B cell (primary cell): ENCODE data around the gene ANTXR1. TPM values are rescaled to one million over a fixed set of nuclear protein-coding genes. Genes with fewer than 3 reads are reported as not detected.

ENCODE experiments used
- ATAC-seq: fragments of 200-7000 bp; cut with Tn5 transposase; one replicate; pipeline ENCODE4 v1.10.0; 2021; ENCODE audit warnings: low read depth, mild to moderate bottlenecking, moderate number of reproducible peaks, moderate library complexity
- CTCF ChIA-PET: fragments of 350-600 bp; sonication (Branson Sonifier 250); formaldehyde crosslinking; loops from one replicate; lab custom pipeline; 2021; ENCODE audit warnings: antibody characterized with exemption, inconsistent platforms; lab: Charles Lee
- POLR2A ChIA-PET: fragments of 350-600 bp; sonication (Branson Sonifier 250); formaldehyde crosslinking; loops from one replicate; lab custom pipeline; 2021; ENCODE audit warnings: antibody characterized with exemption; lab: Charles Lee
- DNase-seq: peaks from one replicate; pipeline ENCODE4 v3.0.0; 2013
- H2AFZ ChIP-seq: 2 replicates; pipeline ENCODE4 v1.6.1; 2012; ENCODE audit warnings: mild to moderate bottlenecking, low read depth, low read length; ENCODE audit not compliant: insufficient read depth, poor library complexity, severe bottlenecking
- H3K27ac ChIP-seq, 2 donors: 1 replicate in 1 of 2; 2 replicates in 1 of 2; pipeline ENCODE4 v1.5.1; 2012 to 2013; ENCODE audit warnings: low read length in 2 of 2, mild to moderate bottlenecking in 2 of 2, moderate library complexity in 1 of 2
- H3K27me3 ChIP-seq, 4 experiments: fragments of 200-600 bp in 1 of 4; sonication (generic) in 1 of 4; replicated peaks in 1 of 4; 1 replicate in 2 of 4; 2 replicates in 2 of 4; pipeline versions ENCODE4 v1.6.1 to v1.7.0; 2013 to 2016; ENCODE audit warnings: low read length in 3 of 4, mild to moderate bottlenecking in 2 of 4, mixed read lengths in 1 of 4, moderate library complexity in 1 of 4; ENCODE audit not compliant: insufficient read depth in 4 of 4, control insufficient read depth in 3 of 4; ENCODE audit errors: control extremely low read depth in 1 of 4
- H3K36me3 ChIP-seq, 2 experiments: replicated peaks in 1 of 2; 1 replicate in 1 of 2; 2 replicates in 1 of 2; pipeline versions ENCODE4 v1.6.1 to v1.7.1; 2013; ENCODE audit warnings: low read length in 1 of 2; ENCODE audit not compliant: insufficient read depth in 2 of 2, control insufficient read depth in 1 of 2; ENCODE audit errors: control extremely low read depth in 1 of 2, extremely low read depth in 1 of 2
- H3K4me1 ChIP-seq, 2 donors: fragments of 200-600 bp in 1 of 2; sonication (generic) in 1 of 2; 1 replicate in 1 of 2; 2 replicates in 1 of 2; pipeline versions ENCODE4 v1.5.1 to v1.6.1; 2013 to 2017; ENCODE audit warnings: low read length in 2 of 2; ENCODE audit not compliant: control insufficient read depth in 2 of 2, insufficient read depth in 2 of 2
- H3K4me2 ChIP-seq: replicated peaks from 2 replicates; pipeline ENCODE3; 2012; ENCODE audit warnings: mild to moderate bottlenecking, low read depth, low read length; ENCODE audit not compliant: poor library complexity, severe bottlenecking
- H3K4me3 ChIP-seq, 5 experiments: fragments of 200-600 bp in 1 of 5; sonication (generic) in 1 of 5; 1 replicate in 3 of 5; 2 replicates in 2 of 5; pipeline versions ENCODE4 v1.5.1 to v1.7.0; 2011 to 2016; ENCODE audit warnings: low read length in 4 of 5, mild to moderate bottlenecking in 4 of 5, low read depth in 2 of 5, control low read depth in 1 of 5, moderate library complexity in 1 of 5; ENCODE audit not compliant: insufficient read depth in 1 of 5; ENCODE audit errors: control extremely low read depth in 1 of 5, extremely low read depth in 1 of 5
- H3K79me2 ChIP-seq: fragments of 200-600 bp; sonication (generic); one replicate; pipeline ENCODE4 v1.6.0; 2016; ENCODE audit warnings: low read length; ENCODE audit not compliant: control insufficient read depth, insufficient read depth
- H3K9ac ChIP-seq: fragments of 200-600 bp; sonication (generic); 2 replicates; pipeline ENCODE4 v1.6.1; 2017; ENCODE audit warnings: mild to moderate bottlenecking, low read length, moderate library complexity
- H3K9me3 ChIP-seq, 3 donors: one replicate each; pipeline versions ENCODE4 v1.6.1 to v1.7.1; 2013; ENCODE audit warnings: low read length in 2 of 3; ENCODE audit not compliant: control insufficient read depth in 2 of 3, insufficient read depth in 1 of 3; ENCODE audit errors: control extremely low read depth in 1 of 3
- H4K20me1 ChIP-seq: 2 replicates; pipeline ENCODE4 v1.6.0; 2012; ENCODE audit warnings: mild to moderate bottlenecking, low read length; ENCODE audit not compliant: insufficient read depth, control insufficient read depth, poor library complexity, severe bottlenecking
- H3K27ac Mint-ChIP-seq: one replicate; pipeline ENCODE4 v1.8.0; 2021; ENCODE audit warnings: mixed read lengths
- H3K27me3 Mint-ChIP-seq: one replicate; pipeline ENCODE4 v1.8.0; 2021; ENCODE audit warnings: mixed read lengths
- H3K4me1 Mint-ChIP-seq: one replicate; pipeline ENCODE4 v1.8.0; 2021; ENCODE audit warnings: mixed read lengths
- H3K4me3 Mint-ChIP-seq: one replicate; pipeline ENCODE4 v1.8.0; 2021; ENCODE audit warnings: mixed read lengths
- H3K9me3 Mint-ChIP-seq: one replicate; pipeline ENCODE4 v1.8.0; 2022; ENCODE audit warnings: mixed read lengths; ENCODE audit not compliant: insufficient read depth
- CTCF ChIP-seq: fragments of 200-600 bp; IDR thresholded peaks from one replicate; pipeline ENCODE4 v1.8.0; 2022; ENCODE audit warnings: antibody characterized with exemption, mild to moderate bottlenecking
- EZH2 ChIP-seq: IDR thresholded peaks from 2 replicates; pipeline ENCODE4 v1.6.1; 2012; ENCODE audit warnings: borderline replicate concordance, low read depth, mild to moderate bottlenecking, moderate library complexity, low read length; ENCODE audit not compliant: insufficient read depth, poor library complexity, severe bottlenecking
- WGBS: methylation state at CpG from one replicate; pipeline ENCODE4 v1.1.5; 2013; ENCODE audit warnings: missing lambda C conversion rate; ENCODE audit not compliant: insufficient coverage; 5-methylcytosine and 5-hydroxymethylcytosine counted together
- intact Hi-C: fragments of 100-400 bp; cut with micrococcal nuclease; formaldehyde crosslinking; loops from one replicate; pipeline ENCODE4 v1.10.0; 2022
- polyA plus RNA-seq: library from polyadenylated mRNA; depleted of rRNA; stranded (reverse); fragments of >200 nt; gene quantifications from 2 replicates; pipeline ENCODE4 v1.2.3, GENCODE V29; 2012
- total RNA-seq, 2 donors: library from RNA; stranded (reverse); fragments of 120-200 nt in 1 of 2; gene quantifications; 1 replicate in 1 of 2; 2 replicates in 1 of 2; pipeline versions ENCODE4 v1.2.3 to v1.2.4, GENCODE V29; 2013 to 2022

ANTXR1 gene
- total and polyA plus RNA-seq, 2 donors (not counting 1 experiment from before 2014, with no cell fraction given): not detected

GRCh38 chr2:69169655-69170389 lies 156.8 kb downstream of the ANTXR1 start:
- ATAC-seq (no peak), DNase-seq (no peak)
- intact Hi-C loops: no loop called here
- no peaks in the 10 kb centered on the region for H4K20me1 ChIP-seq
- no peaks in the 10 kb centered on the region for H3K9me3 ChIP-seq
- no peaks in the 10 kb centered on the region for H3K4me1 ChIP-seq
- no peak overlapping the region for H2AFZ ChIP-seq
- ChIA-PET POLR2A (no interaction called here), CTCF (interaction anchor here (1.1 kb wide), 1 partner anchor 11 kb away, joined by 3 read pairs; no protein-coding TSS in a partner anchor)
- no peak overlapping the region for H3K4me2 ChIP-seq
- H3K9me3 Mint-ChIP-seq: no peaks in the 10 kb centered on the region
- H3K36me3 ChIP-seq: no peaks in the 10 kb centered on the region
- H3K27me3 Mint-ChIP-seq: peaks cover 40% of the 10 kb centered on the region
- no peak overlapping the region for H3K4me3 Mint-ChIP-seq
- no peak overlapping the region for H3K27ac ChIP-seq
- no peaks in the 10 kb centered on the region for H3K79me2 ChIP-seq
- H3K27ac Mint-ChIP-seq: no peak overlapping the region
- no peak overlapping the region for H3K9ac ChIP-seq
- 78% methylated on average over 7 of the region's 11 CpGs for WGBS
- H3K27me3 ChIP-seq: peaks cover 0 to 5% (median 1%) of the 10 kb centered on the region in 4 experiments
- H3K4me1 Mint-ChIP-seq: peaks cover 2% of the 10 kb centered on the region
- H3K4me3 ChIP-seq: no peak overlapping the region
- TF ChIP-seq EZH2: no peak

- no peaks in the 10 kb centered on the region for H3K36me3 ChIP-seq
- H3K79me2 ChIP-seq: no peaks in the 10 kb centered on the region
- H3K27me3 Mint-ChIP-seq: peaks cover 44% of the 10 kb centered on the region
Measured at GRCh38 chr2:69170661-69171060, 157.7 kb downstream of the ANTXR1 start.

More at GRCh38 chr2:69170661-69171060, 157.7 kb downstream of the ANTXR1 start:
- Mint-ChIP-seq H3K4me1 (no peaks in the 10 kb centered on the region), H3K4me3 (no peak overlapping the region), H3K27ac (no peak overlapping the region), H3K9me3 (no peaks in the 10 kb centered on the region)
- intact Hi-C loops: no loop called here
- no peak for ATAC-seq
- H2AFZ ChIP-seq: no peak overlapping the region
- ChIA-PET CTCF (no interaction called here), POLR2A (no interaction called here)
- H3K27ac ChIP-seq: no peak overlapping the region
- no peak overlapping the region for H3K4me3 ChIP-seq
- TF ChIP-seq CTCF (no peak), EZH2 (no peak)
- no peak for DNase-seq
- peaks cover 0 to 5% (median 2%) of the 10 kb centered on the region in 4 experiments for H3K27me3 ChIP-seq
- H3K4me1 ChIP-seq: no peaks in the 10 kb centered on the region
- no peak overlapping the region for H3K9ac ChIP-seq
- H3K4me2 ChIP-seq: no peak overlapping the region
- WGBS: 80% methylated on average over 1 of the region's 3 CpGs
- no peaks in the 10 kb centered on the region for H4K20me1 ChIP-seq
- H3K9me3 ChIP-seq: no peaks in the 10 kb centered on the region
